A549 (cell line): ENCODE results near the gene RAP1GAP2.

Experiments used
- BHLHE40 ChIP-seq: IDR thresholded peaks from 2 replicates; pipeline ENCODE4 v1.6.1; 2012; ENCODE audit warnings: low read depth, low read length, inconsistent platforms
- CHD2 ChIP-seq: fragments of 150-350 bp; IDR thresholded peaks from 2 replicates; pipeline ENCODE4 v1.6.1; 2014; ENCODE audit warnings: low read length; ENCODE audit not compliant: partially characterized antibody
- CHD4 ChIP-seq: fragments of 200-600 bp; sonication (generic); IDR thresholded peaks from 2 replicates; pipeline ENCODE4 v1.6.1; 2016; ENCODE audit warnings: antibody characterized with exemption, mild to moderate bottlenecking, borderline replicate concordance
- EHF ChIP-seq: fragments of 250-450 bp; sonication (Bioruptor Pico); IDR thresholded peaks from 2 replicates; pipeline ENCODE4 v1.5.0; 2020; ENCODE audit warnings: mild to moderate bottlenecking
- EP300 ChIP-seq, 2 experiments: fragments of >200 bp; sonication (Bioruptor Twin); formaldehyde crosslinking; IDR thresholded peaks; 2 replicates in 1 of 2; 3 replicates in 1 of 2; pipeline ENCODE4 v1.6.1; 2016 to 2017
- ESRRA ChIP-seq: fragments of 150-350 bp; IDR thresholded peaks from 2 replicates; pipeline ENCODE4 v1.6.1; 2014; ENCODE audit warnings: mild to moderate bottlenecking, low read length, borderline replicate concordance
- KDM1A ChIP-seq: fragments of 200-600 bp; sonication (generic); IDR thresholded peaks from 2 replicates; pipeline ENCODE4 v1.6.1; 2016; ENCODE audit warnings: low read depth, mild to moderate bottlenecking
- KDM5A ChIP-seq: fragments of 200-600 bp; sonication (generic); IDR thresholded peaks from 2 replicates; pipeline ENCODE4 v1.6.1; 2016; ENCODE audit warnings: antibody characterized with exemption, mild to moderate bottlenecking
- POLR2A ChIP-seq: IDR thresholded peaks from 2 replicates; pipeline ENCODE4 v1.6.1; 2012; ENCODE audit warnings: mild to moderate bottlenecking, low read length
- RFX5 ChIP-seq: fragments of 450-650 bp; IDR thresholded peaks from 2 replicates; pipeline ENCODE4 v1.7.1; 2014; ENCODE audit warnings: antibody characterized with exemption, mild to moderate bottlenecking, moderate library complexity
- SMC3 ChIP-seq: fragments of >200 bp; sonication (Bioruptor Twin); formaldehyde crosslinking; IDR thresholded peaks from 3 replicates; pipeline ENCODE4 v1.6.1; 2018; ENCODE audit warnings: inconsistent platforms
- TF ChIP-seq, protein P1 (sequence below): fragments of >200 bp; sonication (Bioruptor Twin); formaldehyde crosslinking; IDR thresholded peaks from 3 replicates; pipeline ENCODE4 v1.5.1; 2016
- TF ChIP-seq, protein P2 (sequence below): IDR thresholded peaks from 2 replicates; pipeline ENCODE4 v1.6.1; 2012
- TF ChIP-seq, protein P3 (sequence below): fragments of 450-650 bp; IDR thresholded peaks from 2 replicates; pipeline ENCODE4 v1.6.1; 2014; ENCODE audit warnings: antibody characterized with exemption

DNA sequence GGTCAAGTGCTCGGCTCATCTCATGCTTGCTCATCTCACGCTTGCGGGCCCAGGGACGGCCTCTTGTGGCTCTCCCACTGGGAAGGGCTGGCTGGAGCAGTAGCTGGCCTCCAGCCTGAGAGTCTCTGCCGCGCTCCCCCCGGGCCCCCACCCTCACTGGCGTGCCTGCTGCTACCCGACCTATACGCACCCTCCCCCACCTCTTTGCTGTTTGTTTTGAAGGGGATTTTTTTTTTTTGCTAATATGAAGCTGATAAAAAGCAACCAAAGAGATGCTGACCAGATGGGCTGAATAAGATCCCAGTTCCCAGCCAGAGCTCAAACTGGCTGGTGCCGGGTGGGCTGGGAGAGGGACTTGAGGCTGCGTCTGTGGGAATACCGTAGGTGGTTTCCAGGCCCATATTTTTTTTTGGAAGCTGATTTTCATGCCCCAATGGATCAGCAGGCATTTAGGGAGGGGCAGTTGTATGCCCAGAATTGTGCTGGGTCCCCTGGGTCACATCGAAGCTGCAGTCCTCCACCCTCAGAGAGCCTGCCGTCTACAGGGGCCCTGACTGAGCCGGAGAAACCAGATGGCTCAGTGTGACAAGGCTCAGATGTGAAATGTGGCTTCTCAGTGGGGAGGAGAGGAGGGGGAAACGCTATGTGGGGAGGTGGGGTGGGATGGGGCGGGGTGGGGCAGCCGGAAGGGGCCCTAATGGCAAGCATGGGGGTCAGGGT is 115.0 kb downstream of the RAP1GAP2 start:
- TF ChIP-seq, protein P1, sequence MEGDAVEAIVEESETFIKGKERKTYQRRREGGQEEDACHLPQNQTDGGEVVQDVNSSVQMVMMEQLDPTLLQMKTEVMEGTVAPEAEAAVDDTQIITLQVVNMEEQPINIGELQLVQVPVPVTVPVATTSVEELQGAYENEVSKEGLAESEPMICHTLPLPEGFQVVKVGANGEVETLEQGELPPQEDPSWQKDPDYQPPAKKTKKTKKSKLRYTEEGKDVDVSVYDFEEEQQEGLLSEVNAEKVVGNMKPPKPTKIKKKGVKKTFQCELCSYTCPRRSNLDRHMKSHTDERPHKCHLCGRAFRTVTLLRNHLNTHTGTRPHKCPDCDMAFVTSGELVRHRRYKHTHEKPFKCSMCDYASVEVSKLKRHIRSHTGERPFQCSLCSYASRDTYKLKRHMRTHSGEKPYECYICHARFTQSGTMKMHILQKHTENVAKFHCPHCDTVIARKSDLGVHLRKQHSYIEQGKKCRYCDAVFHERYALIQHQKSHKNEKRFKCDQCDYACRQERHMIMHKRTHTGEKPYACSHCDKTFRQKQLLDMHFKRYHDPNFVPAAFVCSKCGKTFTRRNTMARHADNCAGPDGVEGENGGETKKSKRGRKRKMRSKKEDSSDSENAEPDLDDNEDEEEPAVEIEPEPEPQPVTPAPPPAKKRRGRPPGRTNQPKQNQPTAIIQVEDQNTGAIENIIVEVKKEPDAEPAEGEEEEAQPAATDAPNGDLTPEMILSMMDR: no peak
- TF ChIP-seq SMC3: no peak
- TF ChIP-seq ESRRA: no peak
- TF ChIP-seq EHF: no peak
- TF ChIP-seq KDM1A: no peak
- TF ChIP-seq, protein P2, sequence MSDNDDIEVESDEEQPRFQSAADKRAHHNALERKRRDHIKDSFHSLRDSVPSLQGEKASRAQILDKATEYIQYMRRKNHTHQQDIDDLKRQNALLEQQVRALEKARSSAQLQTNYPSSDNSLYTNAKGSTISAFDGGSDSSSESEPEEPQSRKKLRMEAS: no peak
- no peak for TF ChIP-seq RFX5
- TF ChIP-seq, protein P3, sequence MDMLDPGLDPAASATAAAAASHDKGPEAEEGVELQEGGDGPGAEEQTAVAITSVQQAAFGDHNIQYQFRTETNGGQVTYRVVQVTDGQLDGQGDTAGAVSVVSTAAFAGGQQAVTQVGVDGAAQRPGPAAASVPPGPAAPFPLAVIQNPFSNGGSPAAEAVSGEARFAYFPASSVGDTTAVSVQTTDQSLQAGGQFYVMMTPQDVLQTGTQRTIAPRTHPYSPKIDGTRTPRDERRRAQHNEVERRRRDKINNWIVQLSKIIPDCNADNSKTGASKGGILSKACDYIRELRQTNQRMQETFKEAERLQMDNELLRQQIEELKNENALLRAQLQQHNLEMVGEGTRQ: no peak
- TF ChIP-seq EP300 (IDR thresholded peaks at IDR 0.05): no peak
- no peak for TF ChIP-seq CHD4
- TF ChIP-seq POLR2A: no peak
- TF ChIP-seq CHD2: no peak
- no peak for TF ChIP-seq KDM5A
- no peak for TF ChIP-seq BHLHE40
